Adrenal gland (tissue), 12 donors: Measurements from ENCODE around the gene PHF20. TPM values are rescaled to one million over a fixed set of nuclear protein-coding genes. Genes with fewer than 3 reads are reported as not detected.
"Not testable (repeated sequence)": the region's sequence is repeated elsewhere in the genome, so short reads cannot be mapped to it uniquely, and the experiment has no call there.

Source experiments
- DNase-seq, 7 donors: peaks; one replicate each; pipeline ENCODE4 v3.0.0-alpha.2; 2019 to 2020
- H3K27ac ChIP-seq, 5 donors: fragments of 200-600 bp; sonication (generic) in 4 of 5; 1 replicate in 3 of 5; 2 replicates in 2 of 5; pipeline versions ENCODE4 v1.5.1 to v1.8.0; 2016 to 2020; ENCODE audit warnings: mild to moderate bottlenecking in 1 of 5
- H3K27me3 ChIP-seq: fragments of 200-600 bp; 2 replicates; pipeline ENCODE4 v1.8.0; 2021
- H3K36me3 ChIP-seq, 2 donors: fragments of 200-600 bp; replicated peaks in 1 of 2; 1 replicate in 1 of 2; 2 replicates in 1 of 2; pipeline versions ENCODE4 v1.5.1 to v1.8.0; 2018 to 2022
- H3K4me1 ChIP-seq, 2 donors: fragments of 200-600 bp; replicated peaks in 1 of 2; 1 replicate in 1 of 2; 2 replicates in 1 of 2; pipeline versions ENCODE4 v1.5.1 to v1.8.0; 2018 to 2021
- H3K4me3 ChIP-seq, 4 donors: fragments of 200-600 bp; sonication (generic) in 3 of 4; one replicate each; pipeline ENCODE4 v1.5.1; 2016 to 2018
- H3K9me3 ChIP-seq, 3 donors: fragments of 200-600 bp; sonication (generic) in 1 of 3; replicated peaks in 1 of 3; 1 replicate in 2 of 3; 2 replicates in 1 of 3; pipeline versions ENCODE4 v1.5.1 to v1.8.0; 2016 to 2021
- POLR2A ChIP-seq, 2 donors: fragments of 450-650 bp; IDR thresholded peaks; one replicate each; pipeline ENCODE4 v1.6.1; 2017; ENCODE audit warnings: antibody characterized with exemption in 2 of 2, mild to moderate bottlenecking in 2 of 2, moderate library complexity in 1 of 2
- WGBS, 4 donors: extraction: QIAGEN DNeasy Blood & Tissue Kit in 2 of 4; methylation state at CpG; one replicate each; pipeline versions ENCODE4 v1.1.5 to v1.1.7; 2013 to 2017; 5-methylcytosine and 5-hydroxymethylcytosine counted together
- intact Hi-C, 2 donors: fragments of 100-400 bp; cut with DNase I; formaldehyde crosslinking; loops; one replicate each; pipeline versions ENCODE4 v1.14.1 to v1.15.0; 2022 to 2023
- polyA plus RNA-seq, 3 donors: library from polyadenylated mRNA; stranded (reverse); fragments of 200-250 nt in 2 of 3; fragments of 350-450 nt in 1 of 3; fragmentation: Illumina TruSeq in 1 of 3; extraction: RNeasy Lipid Tissue Mini Kit (QIAGEN cat#74804) in 1 of 3; gene quantifications; one replicate each; pipeline ENCODE4 v1.2.3, GENCODE V29; 2013 to 2014
- total RNA-seq, 9 donors: library from RNA; depleted of rRNA in 4 of 9; stranded (reverse); fragments of >200 nt in 4 of 9; fragments of 120-200 nt in 1 of 9; fragmentation: NEBNext Ultra II Directional in 1 of 9; extraction: Animal tissue kit (Norgen Biotek cat#: 25700) in 1 of 9; gene quantifications; one replicate each; pipeline versions ENCODE4 v1.1.0 to v1.2.4, GENCODE V29; 2013 to 2023
- TF ChIP-seq, protein P1 (sequence below), 6 experiments: fragments of 450-650 bp in 4 of 6; fragments of 200-600 bp in 2 of 6; sonication (generic) in 1 of 6; IDR thresholded peaks; 1 replicate in 5 of 6; 2 replicates in 1 of 6; pipeline versions ENCODE4 v1.5.1 to v1.8.0; 2016 to 2021; ENCODE audit warnings: antibody characterized with exemption in 6 of 6, mild to moderate bottlenecking in 2 of 6, moderate library complexity in 1 of 6
- donor health status: healthy with polysubstance abuse.
- donor health status: Bipolar disorder and iron deficiency.
- donor health status: DM: yes; HTN: yes; CAD: no.
- donor health status: DM: no; HTN: no; CAD: no.
- donor health status: DM: no; HTN: no; CAD: no.
- donor health status: DM: yes; HTN: yes; CAD: no.

Gene PHF20
- total and polyA plus RNA-seq, 12 donors, result 15.0 to 45.1 (median 28.8) TPM

DNA sequence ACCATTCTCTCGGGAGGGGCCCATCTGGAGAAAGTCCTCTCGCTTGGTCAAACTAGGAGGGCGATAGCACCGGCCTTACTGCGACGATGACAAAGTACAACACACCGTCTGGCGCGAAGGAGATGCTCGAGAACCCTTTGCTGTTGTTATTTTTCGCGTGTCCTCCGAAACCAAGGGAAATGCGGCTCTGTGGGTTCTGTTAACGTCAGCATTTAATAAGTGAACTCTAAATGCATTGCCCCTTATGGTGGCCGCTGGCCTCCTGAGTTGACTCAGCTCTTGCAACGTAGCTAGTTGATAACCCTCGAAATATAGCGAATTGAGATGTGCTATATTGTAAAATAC is 183.1 kb downstream of the PHF20 start:
- WGBS, 4 donors, result 0 to 2% (median 1%) methylated on average over 5 to 19 of the region's 19 CpGs
- TF ChIP-seq POLR2A (IDR thresholded peaks at IDR 0.05), result no peak
- TF ChIP-seq, protein P1, sequence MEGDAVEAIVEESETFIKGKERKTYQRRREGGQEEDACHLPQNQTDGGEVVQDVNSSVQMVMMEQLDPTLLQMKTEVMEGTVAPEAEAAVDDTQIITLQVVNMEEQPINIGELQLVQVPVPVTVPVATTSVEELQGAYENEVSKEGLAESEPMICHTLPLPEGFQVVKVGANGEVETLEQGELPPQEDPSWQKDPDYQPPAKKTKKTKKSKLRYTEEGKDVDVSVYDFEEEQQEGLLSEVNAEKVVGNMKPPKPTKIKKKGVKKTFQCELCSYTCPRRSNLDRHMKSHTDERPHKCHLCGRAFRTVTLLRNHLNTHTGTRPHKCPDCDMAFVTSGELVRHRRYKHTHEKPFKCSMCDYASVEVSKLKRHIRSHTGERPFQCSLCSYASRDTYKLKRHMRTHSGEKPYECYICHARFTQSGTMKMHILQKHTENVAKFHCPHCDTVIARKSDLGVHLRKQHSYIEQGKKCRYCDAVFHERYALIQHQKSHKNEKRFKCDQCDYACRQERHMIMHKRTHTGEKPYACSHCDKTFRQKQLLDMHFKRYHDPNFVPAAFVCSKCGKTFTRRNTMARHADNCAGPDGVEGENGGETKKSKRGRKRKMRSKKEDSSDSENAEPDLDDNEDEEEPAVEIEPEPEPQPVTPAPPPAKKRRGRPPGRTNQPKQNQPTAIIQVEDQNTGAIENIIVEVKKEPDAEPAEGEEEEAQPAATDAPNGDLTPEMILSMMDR (IDR thresholded peaks at IDR 0.05), result no peak
- Histone ChIP-seq H3K4me1 (peaks cover 20 to 26% of the 10 kb centered on the region in 2 donors), H3K36me3 (no peaks in the 10 kb centered on the region), H3K9me3 (no peaks in the 10 kb centered on the region), H3K27me3 (no peaks in the 10 kb centered on the region), H3K27ac (peak overlapping the region; percentile 86 to 99 (median 98)), H3K4me3 (peak overlapping the region; percentile 49 to 95 (median 82))
- DNase-seq, result no peak
- intact Hi-C loops, result no loop called here

DNA sequence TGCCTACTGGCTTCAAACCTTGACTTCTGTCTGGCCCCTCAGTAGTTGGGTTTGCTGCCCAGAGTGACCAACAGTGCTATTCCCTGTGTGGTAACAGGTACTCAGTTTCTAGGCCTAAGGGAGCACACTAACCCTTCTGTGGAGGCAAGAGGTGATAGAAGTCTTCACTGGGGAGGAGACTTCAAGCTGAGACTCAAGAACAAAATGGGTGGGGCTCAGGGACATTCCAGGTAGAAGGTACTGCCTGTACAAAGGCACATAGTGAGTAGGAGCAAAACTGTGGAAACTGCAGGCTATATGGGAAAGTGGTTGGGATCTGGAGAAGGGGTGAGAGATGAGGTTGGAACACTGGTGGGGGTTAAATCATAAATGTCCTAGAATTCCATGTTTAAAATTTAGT is 184.8 kb downstream of the PHF20 start:
- TF ChIP-seq, protein P1 (IDR thresholded peaks at IDR 0.05), result no peak
- no peak for TF ChIP-seq POLR2A (IDR thresholded peaks at IDR 0.05)
- Histone ChIP-seq H3K27me3 (no peaks in the 10 kb centered on the region), H3K4me3 (no peak overlapping the region), H3K4me1 (peaks cover 20 to 26% of the 10 kb centered on the region in 2 donors), H3K27ac (no peak overlapping the region), H3K9me3 (no peaks in the 10 kb centered on the region), H3K36me3 (no peaks in the 10 kb centered on the region)
- no peak for DNase-seq
- intact Hi-C loops, result no loop called here

DNA sequence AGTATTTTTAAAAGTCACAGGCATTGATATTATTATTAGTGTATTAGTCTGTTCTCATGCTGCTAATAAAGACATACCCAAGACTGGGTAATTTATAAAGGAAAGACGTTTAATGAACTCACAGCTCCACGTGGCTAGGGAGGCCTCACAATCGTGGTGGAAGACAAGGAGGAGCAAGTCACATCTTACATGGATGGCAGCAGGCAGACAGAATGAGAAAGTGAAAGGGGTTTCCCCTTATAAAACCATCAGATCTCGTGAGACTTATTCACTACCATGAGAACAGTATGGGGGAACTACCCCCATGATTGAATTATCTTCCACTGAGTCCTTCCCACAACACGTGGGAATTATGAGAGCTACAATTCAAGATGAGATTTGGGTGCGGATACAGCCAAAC is 187.5 kb downstream of the PHF20 start:
- intact Hi-C loops, result not testable (repeated sequence)

DNA sequence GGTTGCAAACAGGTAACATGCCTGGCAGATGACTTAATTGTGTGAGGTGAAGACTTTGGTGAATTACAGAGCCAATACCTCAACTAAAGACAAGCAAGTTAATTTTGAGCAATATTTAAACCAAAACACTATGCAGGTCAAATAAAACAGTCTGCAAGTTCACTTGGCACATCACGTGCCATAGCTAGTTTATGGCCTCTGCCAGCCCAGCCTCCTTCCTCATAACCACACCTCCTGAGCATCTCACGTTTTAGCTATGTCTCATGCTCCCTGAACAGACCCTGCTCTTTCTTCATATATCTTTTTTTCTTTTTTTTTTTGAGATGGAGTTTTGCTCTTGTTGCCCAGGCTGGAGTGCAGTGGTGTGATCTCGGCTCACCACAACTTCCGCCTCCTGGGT is 192.1 kb downstream of the PHF20 start:
- no peaks in the 10 kb centered on the region for H3K4me1 ChIP-seq
- no peaks in the 10 kb centered on the region for H3K27me3 ChIP-seq
- no peak overlapping the region for H3K4me3 ChIP-seq
- intact Hi-C loops, result no loop called here
- no peak overlapping the region for H3K27ac ChIP-seq
- TF ChIP-seq, protein P1 (IDR thresholded peaks at IDR 0.05), result no peak
- no peak for TF ChIP-seq POLR2A (IDR thresholded peaks at IDR 0.05)
- no peaks in the 10 kb centered on the region for H3K9me3 ChIP-seq
- H3K36me3 ChIP-seq, result no peaks in the 10 kb centered on the region
- no peak for DNase-seq
- 91 to 95% (median 93%) methylated on average over 4 of the region's 4 CpGs for WGBS, 4 donors

More for the DNA sequence above, 187.5 kb downstream of the PHF20 start:
- H3K9me3 ChIP-seq, DNase-seq, H3K4me3 ChIP-seq, H3K4me1 ChIP-seq, H3K27ac ChIP-seq, H3K36me3 ChIP-seq, H3K27me3 ChIP-seq: not testable (repeated sequence)
- WGBS, 4 donors, result 80 to 87% (median 82%) methylated on average over 6 of the region's 6 CpGs

DNA sequence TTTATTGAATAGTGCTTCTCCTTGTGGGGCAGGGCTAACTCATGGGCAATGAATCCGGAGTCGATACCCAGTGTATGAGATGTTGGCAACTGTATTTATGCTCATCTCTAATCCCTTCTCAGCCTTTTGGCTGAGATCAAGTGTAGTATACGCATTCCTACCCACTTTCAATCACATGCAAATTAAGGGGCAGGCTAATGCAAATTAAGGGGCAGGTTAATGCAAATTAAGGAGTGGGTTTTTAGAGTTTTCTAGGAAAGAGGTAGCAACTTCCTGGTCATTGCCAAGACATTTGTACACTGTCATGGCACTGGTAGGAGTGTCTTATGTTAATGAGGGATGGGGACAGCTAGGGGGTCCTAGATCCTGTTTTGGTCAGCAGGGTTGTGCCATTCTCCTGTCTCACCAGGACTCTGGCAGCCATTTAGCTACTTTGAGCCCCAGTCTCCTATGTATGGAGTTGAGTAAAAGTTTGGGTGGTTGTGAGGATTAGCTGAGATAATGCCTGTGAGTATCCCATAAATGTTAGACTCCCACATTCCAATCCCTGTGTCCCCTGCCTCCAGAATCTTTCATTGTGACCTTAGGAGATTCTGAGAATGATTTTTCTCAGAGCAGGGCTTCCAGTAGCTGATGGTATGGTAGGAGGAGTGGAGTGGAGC is 196.3 kb downstream of the PHF20 start, which contains the start of gene CNBD2:
Gene CNBD2, plus strand, starts transcription at position 612 of the 662 bp plus-strand sequence. CDS start 173 bp downstream, outside the sequence.
- TF ChIP-seq, protein P1 (IDR thresholded peaks at IDR 0.05), result no peak
- no peak for TF ChIP-seq POLR2A (IDR thresholded peaks at IDR 0.05)
- no peak for DNase-seq
- no peaks in the 10 kb centered on the region for H3K36me3 ChIP-seq
- 91 to 97% (median 94%) methylated on average over 3 of the region's 3 CpGs for WGBS, 4 donors
- H3K4me1 ChIP-seq, result no peaks in the 10 kb centered on the region
- no peak within 1 kb of the TSS for H3K4me3 ChIP-seq
- H3K9me3 ChIP-seq, result no peaks in the 10 kb centered on the region
- intact Hi-C loops, result no loop called here
- no peak within 1 kb of the TSS for H3K27ac ChIP-seq
- H3K27me3 ChIP-seq, result no peaks in the 10 kb centered on the region
